ENCODE data around the gene AGRN.
A peak's percentile ranks its signal among the peaks of the same experiment; 100 is the strongest.
"Not testable (repeated sequence)": the region's sequence is repeated elsewhere in the genome, so short reads cannot be mapped to it uniquely, and the experiment has no call there.

The AGRN gene

GRCh38 chr1:978069-978834 is 41.7 kb upstream of the AGRN start:
- DNase-seq: no peak
- TF ChIP-seq GATA1 (IDR thresholded peaks at IDR 0.05; ENCODE audit: low read depth, low read length) (no peak), POLR2A (IDR thresholded peaks at IDR 0.05; ENCODE audit: low read length) (no peak)

GRCh38 chr1:978835-979743 is 40.8 kb upstream of the AGRN start:
- no peak for DNase-seq
- no peak for TF ChIP-seq POLR2A (IDR thresholded peaks at IDR 0.05; ENCODE audit: low read length)
- no peak for TF ChIP-seq GATA1 (IDR thresholded peaks at IDR 0.05; ENCODE audit: low read depth, low read length)

GRCh38 chr1:979744-980072 is 40.2 kb upstream of the AGRN start:
- TF ChIP-seq GATA1 (IDR thresholded peaks at IDR 0.05; ENCODE audit: low read depth, low read length): no peak
- TF ChIP-seq POLR2A (IDR thresholded peaks at IDR 0.05; ENCODE audit: low read length): no peak
- no peak for DNase-seq

DNA sequence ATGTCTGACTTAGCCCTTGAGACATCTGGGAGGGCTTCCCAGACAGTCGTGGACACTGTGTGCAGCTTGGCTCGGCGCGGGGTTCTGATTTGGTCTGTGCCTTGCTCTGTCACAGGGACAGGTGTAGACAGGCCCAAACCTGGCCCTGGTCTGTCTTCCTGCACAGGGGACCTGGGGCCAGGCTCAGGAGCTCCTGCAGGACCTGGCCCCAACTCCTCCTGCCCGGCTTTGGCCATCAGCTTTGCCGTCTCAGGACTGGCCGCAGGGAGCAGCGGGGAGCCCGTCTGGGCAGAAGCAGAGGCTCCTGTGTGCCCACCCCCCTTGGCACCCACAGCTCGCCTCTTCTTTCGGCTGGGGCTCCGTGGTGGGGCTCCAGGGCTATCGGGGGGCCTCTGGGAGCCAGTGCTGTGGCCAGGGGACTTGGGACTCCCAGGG is 39.8 kb upstream of the AGRN start:
- TF ChIP-seq GATA1 (IDR thresholded peaks at IDR 0.05; ENCODE audit: low read depth, low read length): no peak
- DNase-seq: no peak

- DNase-seq: no peak
- TF ChIP-seq POLR2A (IDR thresholded peaks at IDR 0.05; ENCODE audit: low read length): no peak
Measured at GRCh38 chr1:980602-981395, 39.1 kb upstream of the AGRN start.

DNA sequence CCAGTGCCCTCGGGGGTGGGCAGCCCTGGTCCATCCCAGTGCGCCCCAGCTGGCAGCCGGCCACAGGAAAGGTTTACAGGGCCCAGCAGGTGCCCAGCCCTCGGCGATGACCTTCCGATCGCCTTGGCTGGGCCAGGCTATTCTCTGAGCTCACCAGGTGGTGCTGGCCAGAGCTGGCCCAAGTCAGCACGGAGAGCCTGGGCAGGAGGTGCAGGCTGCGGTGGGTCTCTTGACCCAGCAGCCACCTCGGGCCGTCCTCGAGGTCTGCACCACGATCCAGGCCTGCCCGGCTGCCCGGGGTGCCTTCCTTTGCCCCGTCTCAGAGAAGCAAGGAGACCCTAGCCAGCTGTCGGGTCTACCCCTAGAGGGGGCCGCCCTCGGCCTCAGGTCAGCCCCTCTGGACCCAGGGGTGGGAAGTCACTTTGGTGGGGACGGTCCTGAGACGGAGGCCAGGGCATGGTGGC is 38.4 kb upstream of the AGRN start:
- TF ChIP-seq POLR2A (IDR thresholded peaks at IDR 0.05; ENCODE audit: low read length) (no peak), GATA1 (IDR thresholded peaks at IDR 0.05; ENCODE audit: low read depth, low read length) (no peak)
- DNase-seq: no peak

DNA sequence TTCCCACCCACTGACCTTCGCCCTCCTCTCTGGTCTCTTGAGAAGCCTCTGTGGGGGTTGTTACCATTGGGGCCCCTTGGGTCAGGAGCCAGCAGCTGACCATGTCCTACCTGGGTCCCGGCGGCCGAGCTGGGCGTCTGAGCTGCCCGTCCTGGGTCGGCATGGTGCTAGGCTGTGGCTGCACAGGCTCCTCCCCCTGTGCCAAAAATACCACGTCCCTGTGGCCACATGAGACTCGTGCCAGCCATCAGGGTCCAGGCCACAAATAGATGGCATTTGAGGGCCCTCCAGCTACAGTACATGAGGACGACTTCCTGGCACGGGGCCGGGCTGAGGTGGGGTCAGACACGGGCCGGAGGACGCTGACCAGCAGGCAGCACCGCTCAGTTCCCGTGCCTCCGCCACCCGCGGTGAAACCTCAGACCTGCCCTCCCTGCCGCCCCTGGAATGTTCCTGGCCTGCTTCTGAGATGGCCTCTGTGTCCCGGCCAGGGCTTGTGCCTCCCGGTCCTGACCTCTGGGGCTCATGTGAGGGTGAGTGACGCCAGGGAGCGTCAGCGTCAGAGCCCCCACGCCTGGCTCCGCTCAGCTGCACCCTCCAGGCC is 37.9 kb upstream of the AGRN start, which contains the start of gene PERM1:
PERM1 (minus strand) TSS at position 139 of the 604 bp plus-strand sequence. CDS start 1,064 bp downstream, outside the sequence.
- TF ChIP-seq POLR2A (IDR thresholded peaks at IDR 0.05; ENCODE audit: low read length) (no peak), GATA1 (IDR thresholded peaks at IDR 0.05; ENCODE audit: low read depth, low read length) (no peak)
- no peak for DNase-seq

GRCh38 chr1:982765-983436 is 37.0 kb upstream of the AGRN start:
- TF ChIP-seq GATA1 (IDR thresholded peaks at IDR 0.05; ENCODE audit: low read depth, low read length) (no peak), POLR2A (IDR thresholded peaks at IDR 0.05; ENCODE audit: low read length) (no peak)
- no peak for DNase-seq

- peak in 1 of 2 experiments; percentile 68 for DNase-seq
- no peak for TF ChIP-seq POLR2A (IDR thresholded peaks at IDR 0.05; ENCODE audit: low read length)
- no peak for TF ChIP-seq GATA1 (IDR thresholded peaks at IDR 0.05; ENCODE audit: low read depth, low read length)
Measured at GRCh38 chr1:983798-984475, 36.0 kb upstream of the AGRN start.

DNA sequence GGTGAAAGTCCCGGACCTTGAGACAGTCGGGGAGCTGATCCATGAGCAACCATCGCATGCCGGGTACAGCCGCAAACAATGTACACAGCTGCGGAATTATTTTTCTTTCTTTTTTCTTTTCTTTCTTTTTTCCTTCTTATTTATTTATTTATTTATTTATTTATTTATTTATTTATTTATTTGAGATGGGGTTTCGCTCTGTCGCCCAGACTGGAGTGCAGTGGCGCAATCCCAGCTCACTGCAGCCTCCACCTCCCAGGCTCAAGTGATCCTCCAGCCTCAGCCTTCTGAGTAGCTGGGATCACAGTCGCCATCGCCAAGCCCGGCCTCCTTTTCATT is 35.5 kb upstream of the AGRN start:
- DNase-seq: no peak
- TF ChIP-seq GATA1 (IDR thresholded peaks at IDR 0.05; ENCODE audit: low read depth, low read length): no peak
- no peak for TF ChIP-seq POLR2A (IDR thresholded peaks at IDR 0.05; ENCODE audit: low read length)

- TF ChIP-seq GATA1 (IDR thresholded peaks at IDR 0.05; ENCODE audit: low read depth, low read length) (no peak), POLR2A (IDR thresholded peaks at IDR 0.05; ENCODE audit: low read length) (no peak)
- DNase-seq: no peak
Measured at GRCh38 chr1:985126-985525, 34.8 kb upstream of the AGRN start.

GRCh38 chr1:988061-988460 is 31.9 kb upstream of the AGRN start:
- not testable (repeated sequence) for DNase-seq

GRCh38 chr1:991275-991674 is 28.6 kb upstream of the AGRN start:
- DNase-seq: not testable (repeated sequence)

Data from erythroblast (primary cell).